H1 (cell line): ENCODE results near the gene CTDP1. TPM values are rescaled to one million over a fixed set of nuclear protein-coding genes. Genes with fewer than 3 reads are reported as not detected.

Experiments used
- CTCF ChIA-PET: fragments of 300-600 bp; sonication (Branson Sonifier 250); formaldehyde crosslinking; loops from one replicate; lab custom pipeline; 2021; ENCODE audit not compliant: partially characterized antibody; lab: Charles Lee
- POLR2A ChIA-PET: fragments of 300-600 bp; sonication (Branson Sonifier 250); formaldehyde crosslinking; loops from one replicate; lab custom pipeline; 2021; ENCODE audit warnings: inconsistent platforms; ENCODE audit not compliant: partially characterized antibody; lab: Charles Lee
- DNase-seq, 2 experiments: peaks; one replicate each; pipeline versions ENCODE4 v3.0.0 to v3.0.0-alpha.2; 2010 to 2022; ENCODE audit warnings: low spot score in 2 of 2, low read depth in 1 of 2, mixed read lengths in 1 of 2
- FAIRE-seq: peaks from 2 replicates; lab custom pipeline; 2011; peaks lifted over from hg19 to GRCh38; lab: Jason Lieb, UNC
- H2AFZ ChIP-seq: 2 replicates; pipeline ENCODE4 v1.8.1; 2012; ENCODE audit warnings: low read length, inconsistent platforms
- H2AK5ac ChIP-seq: 2 replicates; pipeline ENCODE4 v1.6.1; 2013; ENCODE audit warnings: low read depth, low read length
- H2BK120ac ChIP-seq: replicated peaks from 2 replicates; pipeline ENCODE3; 2013; ENCODE audit warnings: low read depth, low read length, inconsistent platforms
- H2BK12ac ChIP-seq: 2 replicates; pipeline ENCODE4 v1.6.1; 2013; ENCODE audit warnings: low read depth, low read length
- H2BK15ac ChIP-seq: 2 replicates; pipeline ENCODE4 v1.6.1; 2013; ENCODE audit warnings: low read length
- H2BK20ac ChIP-seq: 2 replicates; pipeline ENCODE4 v1.6.1; 2013; ENCODE audit warnings: low read length
- H2BK5ac ChIP-seq: 2 replicates; pipeline ENCODE4 v1.6.1; 2013; ENCODE audit warnings: low read depth, low read length
- H3K14ac ChIP-seq: 2 replicates; pipeline ENCODE4 v1.6.1; 2013; ENCODE audit warnings: inconsistent platforms; ENCODE audit not compliant: insufficient read length
- H3K18ac ChIP-seq: 2 replicates; pipeline ENCODE4 v1.6.1; 2013; ENCODE audit warnings: low read length; ENCODE audit errors: extremely low read depth
- H3K23ac ChIP-seq: 2 replicates; pipeline ENCODE4 v1.6.1; 2013; ENCODE audit warnings: inconsistent platforms; ENCODE audit not compliant: insufficient read length
- H3K23me2 ChIP-seq: 2 replicates; pipeline ENCODE4 v1.6.1; 2013; ENCODE audit warnings: low read depth, low read length
- H3K27ac ChIP-seq: 2 replicates; pipeline ENCODE4 v1.6.1; 2011; ENCODE audit warnings: low read depth, low read length, inconsistent platforms
- H3K27me3 ChIP-seq, 4 experiments: replicated peaks in 1 of 4; 1 replicate in 1 of 4; 2 replicates in 3 of 4; pipeline versions ENCODE4 v1.6.1 to v1.8.1; 2011 to 2013; ENCODE audit warnings: low read length in 3 of 4, mild to moderate bottlenecking in 3 of 4, inconsistent platforms in 2 of 4, mixed read lengths in 2 of 4, moderate library complexity in 1 of 4; ENCODE audit not compliant: control insufficient read depth in 3 of 4, insufficient read depth in 3 of 4; ENCODE audit errors: extremely low read depth in 1 of 4
- H3K36me3 ChIP-seq, 4 experiments: 2 replicates each; pipeline versions ENCODE4 v1.6.1 to v1.8.1; 2011 to 2013; ENCODE audit warnings: mild to moderate bottlenecking in 4 of 4, low read length in 3 of 4, moderate library complexity in 2 of 4, control low read depth in 1 of 4, inconsistent platforms in 1 of 4; ENCODE audit not compliant: insufficient read depth in 4 of 4, control insufficient read depth in 2 of 4
- H3K4ac ChIP-seq: replicated peaks from 2 replicates; pipeline ENCODE3; 2013; ENCODE audit warnings: low read length, low read depth, mixed read lengths, inconsistent platforms; ENCODE audit not compliant: insufficient read length
- H3K4me1 ChIP-seq, 4 experiments: replicated peaks in 1 of 4; 1 replicate in 1 of 4; 2 replicates in 3 of 4; pipeline versions ENCODE4 v1.6.1 to v1.8.1; 2011 to 2013; ENCODE audit warnings: low read length in 3 of 4, inconsistent platforms in 2 of 4, mixed read lengths in 1 of 4; ENCODE audit not compliant: insufficient read depth in 4 of 4, control insufficient read depth in 3 of 4
- H3K4me2 ChIP-seq, 2 experiments: 2 replicates each; pipeline versions ENCODE4 v1.6.1 to v1.8.1; 2011 to 2013; ENCODE audit warnings: low read depth in 2 of 2, low read length in 2 of 2, control low read depth in 1 of 2, inconsistent platforms in 1 of 2, mild to moderate bottlenecking in 1 of 2; ENCODE audit not compliant: insufficient read depth in 1 of 2
- H3K4me3 ChIP-seq, 4 experiments: fragments of 200-600, 300-600 bp in 1 of 4; sonication (generic), shearing (Covaris generic), sonication (Bioruptor Twin) in 1 of 4; 2 replicates each; pipeline versions ENCODE4 v1.5.1 to v1.8.1; 2011 to 2016; ENCODE audit warnings: low read length in 4 of 4, low read depth in 3 of 4, control low read depth in 2 of 4, inconsistent platforms in 2 of 4, mild to moderate bottlenecking in 2 of 4, mixed read lengths in 1 of 4, moderate library complexity in 1 of 4; ENCODE audit not compliant: insufficient read depth in 2 of 4; ENCODE audit errors: extremely low read depth in 1 of 4
- H3K56ac ChIP-seq: replicated peaks from 2 replicates; pipeline ENCODE3; 2013; ENCODE audit warnings: low read depth, mild to moderate bottlenecking, mixed read lengths, low read length, inconsistent platforms; ENCODE audit not compliant: insufficient read length
- H3K79me1 ChIP-seq: 2 replicates; pipeline ENCODE4 v1.6.1; 2013; ENCODE audit warnings: low read depth, low read length, control low read depth
- H3K79me2 ChIP-seq, 2 experiments: 2 replicates each; pipeline versions ENCODE4 v1.6.1 to v1.8.1; 2012 to 2013; ENCODE audit warnings: low read length in 2 of 2, mild to moderate bottlenecking in 2 of 2, inconsistent platforms in 1 of 2; ENCODE audit not compliant: insufficient read depth in 2 of 2, control insufficient read depth in 1 of 2
- H3K9ac ChIP-seq, 4 experiments: replicated peaks in 1 of 4; 1 replicate in 1 of 4; 2 replicates in 3 of 4; pipeline versions ENCODE4 v1.6.1 to v1.8.1; 2011 to 2013; ENCODE audit warnings: low read depth in 3 of 4, low read length in 3 of 4, control low read depth in 2 of 4, mild to moderate bottlenecking in 2 of 4, moderate library complexity in 2 of 4, inconsistent platforms in 1 of 4; ENCODE audit errors: extremely low read depth in 1 of 4
- H3K9me3 ChIP-seq, 2 experiments: 2 replicates each; pipeline versions ENCODE4 v1.6.1 to v1.8.1; 2012 to 2013; ENCODE audit warnings: mild to moderate bottlenecking in 2 of 2, moderate library complexity in 2 of 2, control low read depth in 1 of 2, inconsistent platforms in 1 of 2, low read depth in 1 of 2, low read length in 1 of 2, mixed read lengths in 1 of 2; ENCODE audit not compliant: insufficient read depth in 2 of 2
- H4K20me1 ChIP-seq, 2 experiments: replicated peaks in 1 of 2; 2 replicates each; pipeline versions ENCODE3 to v1.8.1; 2011 to 2013; ENCODE audit warnings: inconsistent platforms in 2 of 2, low read length in 2 of 2, mild to moderate bottlenecking in 1 of 2; ENCODE audit not compliant: insufficient read depth in 2 of 2, control insufficient read depth in 1 of 2
- H4K5ac ChIP-seq: 2 replicates; pipeline ENCODE4 v1.6.1; 2013; ENCODE audit warnings: low read length, low read depth, mixed read lengths, inconsistent platforms; ENCODE audit not compliant: insufficient read length
- H4K8ac ChIP-seq: 2 replicates; pipeline ENCODE4 v1.8.0; 2013; ENCODE audit warnings: mild to moderate bottlenecking, moderate library complexity, low read length, inconsistent platforms; ENCODE audit not compliant: insufficient read depth; ENCODE audit errors: extremely low read depth
- H4K91ac ChIP-seq: replicated peaks from 2 replicates; pipeline ENCODE3; 2013; ENCODE audit warnings: low read length, mixed read lengths, inconsistent platforms; ENCODE audit not compliant: insufficient read length
- BRCA1 ChIP-seq: IDR thresholded peaks from 2 replicates; pipeline ENCODE4 v1.6.1; 2012; ENCODE audit warnings: low read depth, low read length, improper control_type of control experiment
- GABPA ChIP-seq: IDR thresholded peaks from 2 replicates; pipeline ENCODE4 v1.6.1; 2011; ENCODE audit warnings: mild to moderate bottlenecking, low read length, moderate library complexity, borderline replicate concordance; ENCODE audit not compliant: insufficient read depth
- JUN ChIP-seq: IDR thresholded peaks from 2 replicates; pipeline ENCODE4 v1.6.1; 2011; ENCODE audit warnings: low read depth, mild to moderate bottlenecking, improper control_type of control experiment, low read length
- RFX5 ChIP-seq: IDR thresholded peaks from 2 replicates; pipeline ENCODE4 v1.6.1; 2011; ENCODE audit warnings: low read depth, low read length, improper control_type of control experiment, borderline replicate concordance
- RNF2 ChIP-seq: fragments of 200-900, 300-1000 bp; sonication (generic); IDR thresholded peaks from 2 replicates; pipeline ENCODE4 v1.7.1; 2016; ENCODE audit warnings: borderline replicate concordance, low read depth, mild to moderate bottlenecking, antibody characterized with exemption, low read length; ENCODE audit not compliant: poor library complexity, severe bottlenecking; ENCODE audit errors: missing control alignments
- SIRT6 ChIP-seq: IDR thresholded peaks from one replicate; pipeline ENCODE4 v1.7.1; 2012; ENCODE audit warnings: low read length, inconsistent platforms
- SIX5 ChIP-seq: IDR thresholded peaks from 2 replicates; pipeline ENCODE4 v1.6.1; 2011; ENCODE audit warnings: mild to moderate bottlenecking, low read depth, low read length
- SUZ12 ChIP-seq: fragments of 200-600 bp; sonication (generic); IDR thresholded peaks from 2 replicates; pipeline ENCODE4 v1.6.1; 2012; ENCODE audit warnings: mild to moderate bottlenecking, inconsistent platforms, low read length, moderate library complexity, mixed read lengths
- TAF7 ChIP-seq: optimal IDR thresholded peaks from 2 replicates; pipeline ENCODE3; 2011; ENCODE audit warnings: low read depth, mild to moderate bottlenecking, inconsistent platforms, low read length, moderate library complexity, borderline replicate concordance
- YY1 ChIP-seq: IDR thresholded peaks from 2 replicates; pipeline ENCODE4 v1.6.1; 2011; ENCODE audit warnings: low read depth, mild to moderate bottlenecking, low read length
- WGBS, 2 experiments: shearing (Covaris generic) in 1 of 2; methylation state at CpG; one replicate each; pipeline versions ENCODE4 v1.1.6 to v1.1.7; 2013 to 2015; ENCODE audit warnings: low lambda C conversion rate in 2 of 2, mixed read lengths in 2 of 2, inconsistent platforms in 1 of 2, low coverage in 1 of 2, missing lambda C conversion rate in 1 of 2; ENCODE audit not compliant: insufficient replicate concordance in 2 of 2, insufficient coverage in 1 of 2, insufficient read length in 1 of 2; ENCODE audit errors: extremely low coverage in 1 of 2, missing lambda C conversion rate in 1 of 2; 5-methylcytosine and 5-hydroxymethylcytosine counted together
- polyA plus RNA-seq, 7 experiments: library from polyadenylated mRNA; depleted of rRNA in 3 of 7; stranded (reverse) in 5 of 7; unstranded in 2 of 7; fragments of >200 nt in 5 of 7; fragments of 200-250 nt in 2 of 7; gene quantifications; 1 replicate in 5 of 7; 2 replicates in 1 of 7; 4 replicates in 1 of 7; pipeline versions ENCODE4 v1.2.1 to v1.2.3, GENCODE V29; 2011 to 2013; ENCODE audit warnings: missing spikeins in 2 of 7, mixed read lengths in 2 of 7
- total RNA-seq: library from RNA; stranded (reverse); fragmentation: NEBNext Ultra II Directional; extraction: Animal tissue kit (Norgen Biotek cat#: 25700); gene quantifications from 2 replicates; pipeline ENCODE4 v1.2.1, GENCODE V29; 2021

The CTDP1 gene
- total and polyA plus RNA-seq, 2 of the 8 experiments (the other 6 are each of a cell fraction or from before 2014, with no cell fraction given), result 16.6 to 37.0 TPM

GRCh38 chr18:79685281-79685680 is 5.7 kb downstream of the CTDP1 start:
- Histone ChIP-seq H3K14ac (no peak overlapping the region), H3K18ac (no peak overlapping the region), H3K56ac (no peak overlapping the region), H3K4me2 (no peak overlapping the region), H4K20me1 (peaks cover 15 to 38% of the 10 kb centered on the region in 2 experiments), H2BK5ac (no peak overlapping the region), H2AK5ac (no peak overlapping the region), H2BK15ac (no peak overlapping the region), H3K79me1 (peaks cover 40% of the 10 kb centered on the region), H4K5ac (no peak overlapping the region), H2BK20ac (no peak overlapping the region), H3K23ac (no peak overlapping the region), H2BK12ac (no peak overlapping the region), H3K4ac (no peak overlapping the region), H3K27me3 (no peaks in the 10 kb centered on the region), H3K9me3 (no peaks in the 10 kb centered on the region), H4K8ac (no peak overlapping the region), H3K9ac (no peak overlapping the region), H3K27ac (no peak overlapping the region), H3K4me1 (peaks cover 5 to 8% (median 6%) of the 10 kb centered on the region in 4 experiments), H2AFZ (no peak overlapping the region), H3K4me3 (no peak overlapping the region), H4K91ac (no peak overlapping the region), H2BK120ac (no peak overlapping the region), H3K79me2 (peaks cover 46 to 90% of the 10 kb centered on the region in 2 experiments), H3K23me2 (peaks cover 4% of the 10 kb centered on the region; the same call in 1 of the 2 replicates), H3K36me3 (no peaks in the 10 kb centered on the region; a peak in 2 of 8 replicates)
- CTCF ChIA-PET, result no interaction called here
- FAIRE-seq (no peak), DNase-seq (no peak)
- TF ChIP-seq YY1 (no peak), RNF2 (no peak), SIX5 (no peak), TAF7 (no peak), GABPA (no peak), BRCA1 (no peak), SIRT6 (no peak), JUN (no peak), SUZ12 (no peak), RFX5 (no peak)
- WGBS, 2 experiments, result 93% methylated on average over 8 of the region's 8 CpGs; no CpG with 5 or more reads in 1 of the 2 experiments
- POLR2A ChIA-PET, result no interaction called here
